ENCODE data around the gene PBX1. TPM values are rescaled to one million over a fixed set of nuclear protein-coding genes. Genes with fewer than 3 reads are reported as not detected.

Gene PBX1
- total and polyA plus RNA-seq, 10 of the 15 experiments (the other 5 are each of a cell fraction or from before 2014, with no cell fraction given) = 0.05 to 0.28 (median 0.11) TPM; not detected in 5

- Histone ChIP-seq H3K79me2 (ENCODE audit: control insufficient read depth, insufficient read depth, low read length) (no peaks in the 10 kb centered on the region), H4K20me1 (ENCODE audit: control insufficient read depth, insufficient read depth) (no peaks in the 10 kb centered on the region), H3K9me3 (replicated peaks; ENCODE audit: control insufficient read depth, insufficient read depth, low read length) (no peaks in the 10 kb centered on the region), H3K4me2 (ENCODE audit: control insufficient read depth, insufficient read depth) (no peak overlapping the region), H3K9ac (ENCODE audit: control insufficient read depth, insufficient read depth, low read length) (no peak overlapping the region), H3K36me3 (ENCODE audit: control insufficient read depth in 2 of 2, insufficient read depth in 2 of 2, low read length in 1 of 2) (no peaks in the 10 kb centered on the region), H3K4me1 (ENCODE audit: control insufficient read depth, insufficient read depth, low read length) (no peaks in the 10 kb centered on the region), H3K27me3 (replicated peaks in 1 of 2; ENCODE audit: control insufficient read depth in 2 of 2, insufficient read depth in 2 of 2, low read length in 1 of 2) (no peaks in the 10 kb centered on the region), H2AFZ (ENCODE audit: control insufficient read depth, low read depth, low read length) (no peak overlapping the region), H3K4me3 (no peak overlapping the region), H3K27ac (ENCODE audit: control insufficient read depth, insufficient read depth) (no peak overlapping the region)
- ATAC-seq = no peak
- TF ChIP-seq NR2C1 (IDR thresholded peaks at IDR 0.05) = no peak
- TF ChIP-seq RB1 (IDR thresholded peaks at IDR 0.05; ENCODE audit: borderline replicate concordance) = no peak
- TF ChIP-seq IRF3 (IDR thresholded peaks at IDR 0.05) = no peak
- TF ChIP-seq HDAC6 (IDR thresholded peaks at IDR 0.05; ENCODE audit: unreplicated experiment) = no peak
- TF ChIP-seq HCFC1 (IDR thresholded peaks at IDR 0.05; ENCODE audit: low read length) = no peak
- TF ChIP-seq PAX8 (IDR thresholded peaks at IDR 0.05) = no peak
- TF ChIP-seq KLF5 (IDR thresholded peaks at IDR 0.05; ENCODE audit: partially characterized antibody) = no peak
- no peak for TF ChIP-seq EGR1 (IDR thresholded peaks at IDR 0.05; ENCODE audit: borderline replicate concordance in 1 of 2, low read depth in 2 of 2, low read length in 2 of 2)
- no peak for TF ChIP-seq SUZ12 (IDR thresholded peaks at IDR 0.05; ENCODE audit: unreplicated experiment)
- TF ChIP-seq NR2C2 (IDR thresholded peaks at IDR 0.05; ENCODE audit: borderline replicate concordance, control insufficient read depth, insufficient read length, low read depth) = no peak
- TF ChIP-seq RAD51 (IDR thresholded peaks at IDR 0.05) = no peak
- no peak for TF ChIP-seq BCL11A (IDR thresholded peaks at IDR 0.05; ENCODE audit: low read depth, low read length)
- TF ChIP-seq TCF12 (IDR thresholded peaks at IDR 0.05; ENCODE audit: low read depth, low read length) = no peak
- TF ChIP-seq NBN (IDR thresholded peaks at IDR 0.05) = no peak
- no peak for TF ChIP-seq LARP7 (IDR thresholded peaks at IDR 0.05)
- no peak for TF ChIP-seq SPI1 (IDR thresholded peaks at IDR 0.05; ENCODE audit: borderline replicate concordance, insufficient read depth, low read depth, low read length)
- TF ChIP-seq MXI1 (IDR thresholded peaks at IDR 0.05; ENCODE audit: low read depth, low read length) = no peak
- no peak for TF ChIP-seq NRF1 (conservative IDR thresholded peaks at IDR 0.05; ENCODE audit: low read depth, low read length)
- TF ChIP-seq MTA2 (IDR thresholded peaks at IDR 0.05; ENCODE audit: low read depth) = no peak
- TF ChIP-seq REST (IDR thresholded peaks at IDR 0.05; ENCODE audit: low read depth, low read length) = no peak
- SMC1A ChIA-PET (ENCODE audit: uncharacterized antibody, unreplicated experiment) = no interaction called here
- WGBS (ENCODE audit: insufficient coverage, insufficient replicate concordance, low lambda C conversion rate, missing lambda C conversion rate) = 23% methylated on average over 4 of the region's 4 CpGs
- intact Hi-C loops (cut with micrococcal nuclease; ENCODE audit: unreplicated experiment) = no loop called here
- no peak for FAIRE-seq
- in situ Hi-C loops (cut with MboI) = no loop called here
- CTCF ChIA-PET = no interaction called here
- POLR2A ChIA-PET = no interaction called here
- BruUV-seq (replicated peaks) = no TSS peak
- RAD21 ChIA-PET (ENCODE audit: unreplicated experiment) = no interaction called here
- no peak for DNase-seq (ENCODE audit: low read depth, low spot score)
Measured at GRCh38 chr1:164709126-164709525, 150.1 kb downstream of the PBX1 start.
